MCF 10A (cell line): ENCODE measurements around the gene CTTNBP2. TPM values are rescaled to one million over a fixed set of nuclear protein-coding genes. Genes with fewer than 3 reads are reported as not detected.
A peak's percentile ranks its signal among the peaks of the same experiment; 100 is the strongest.

Source experiments
- BruUV-seq: library from RNA; stranded (reverse); fragments of 400-500 nt; replicated peaks from 2 replicates; lab custom pipeline; 2021; lab: Mats Ljungman, UMichigan
- CTCF ChIA-PET: fragments of 300-600 bp; sonication (Branson Sonifier 250); formaldehyde crosslinking; extraction: SDS; loops from one replicate; lab custom pipeline; 2021; ENCODE audit warnings: antibody characterized with exemption, inconsistent platforms; lab: Yijun Ruan, JAX
- POLR2A ChIA-PET: fragments of 300-600, 350-650 bp; sonication (Branson Sonifier 250); formaldehyde crosslinking; extraction: SDS; loops from one replicate; lab custom pipeline; 2020; ENCODE audit warnings: antibody characterized with exemption, inconsistent platforms; lab: Yijun Ruan, JAX
- DNase-seq: peaks from one replicate; pipeline ENCODE4 v3.0.0-alpha.2; 2018; ENCODE audit not compliant: unreplicated experiment
- H3K27ac Mint-ChIP-seq: one replicate; pipeline ENCODE4 v1.8.0; 2022; ENCODE audit warnings: mild to moderate bottlenecking, low read depth, mixed read lengths; ENCODE audit not compliant: unreplicated experiment
- H3K27me3 Mint-ChIP-seq: one replicate; pipeline ENCODE4 v1.8.0; 2022; ENCODE audit warnings: mixed read lengths; ENCODE audit not compliant: insufficient read depth, unreplicated experiment
- H3K36me3 Mint-ChIP-seq: one replicate; pipeline ENCODE4 v1.8.0; 2022; ENCODE audit warnings: mild to moderate bottlenecking, moderate library complexity, mixed read lengths; ENCODE audit not compliant: insufficient read depth, unreplicated experiment
- H3K4me1 Mint-ChIP-seq: one replicate; pipeline ENCODE4 v1.8.0; 2022; ENCODE audit warnings: mixed read lengths; ENCODE audit not compliant: insufficient read depth, unreplicated experiment
- H3K4me3 Mint-ChIP-seq: one replicate; pipeline ENCODE4 v1.8.0; 2022; ENCODE audit warnings: mild to moderate bottlenecking, moderate library complexity, mixed read lengths; ENCODE audit not compliant: unreplicated experiment
- H3K9me3 Mint-ChIP-seq: one replicate; pipeline ENCODE4 v1.8.0; 2022; ENCODE audit warnings: mixed read lengths; ENCODE audit not compliant: unreplicated experiment
- CTCF ChIP-seq: fragments of 200-600 bp; IDR thresholded peaks from one replicate; pipeline ENCODE4 v1.8.0; 2022; ENCODE audit warnings: antibody characterized with exemption, mild to moderate bottlenecking; ENCODE audit not compliant: unreplicated experiment
- intact Hi-C: fragments of 100-400 bp; cut with micrococcal nuclease; formaldehyde crosslinking; loops from 2 replicates; pipeline ENCODE4 v1.14.1; 2022
- total RNA-seq: library from RNA; stranded (reverse); gene quantifications from 2 replicates; pipeline ENCODE4 v1.2.3, GENCODE V29; 2022

Gene CTTNBP2
- total RNA-seq, 1 experiment from 2014 or later, result 0.98 TPM

- CTCF ChIA-PET, result interaction anchor here (1.1 kb wide), 2 partner anchors 13 to 99 kb away, joined by 3 to 4 read pairs; no protein-coding TSS in a partner anchor
Measured at GRCh38 chr7:117876761-117877160, 3.5 kb upstream of the CTTNBP2 start.

GRCh38 chr7:117875566-117875965, 2.3 kb upstream of the CTTNBP2 start:
- peaks cover 6% of the 10 kb centered on the region for H3K4me1 Mint-ChIP-seq
- no peaks in the 10 kb centered on the region for H3K36me3 Mint-ChIP-seq
- ChIA-PET POLR2A (interaction anchor here (0.9 kb wide), 1 partner anchor 203 kb away, joined by 3 read pairs; no protein-coding TSS in a partner anchor), CTCF (interaction anchor here (0.7 to 1.1 kb wide), 2 partner anchors 98 to 229 kb away, joined by 3 to 4 read pairs; no protein-coding TSS in a partner anchor)
- H3K27ac Mint-ChIP-seq, result no peak overlapping the region
- H3K27me3 Mint-ChIP-seq, result peaks cover 33% of the 10 kb centered on the region
- BruUV-seq, result no TSS peak
- DNase-seq, result no peak
- TF ChIP-seq CTCF, result no peak
- H3K4me3 Mint-ChIP-seq, result no peak overlapping the region
- intact Hi-C loops, result no loop called here
- H3K9me3 Mint-ChIP-seq, result no peaks in the 10 kb centered on the region

More at GRCh38 chr7:117876761-117877160, 3.5 kb upstream of the CTTNBP2 start:
- no peak overlapping the region for H3K27ac Mint-ChIP-seq
- peaks cover 24% of the 10 kb centered on the region for H3K27me3 Mint-ChIP-seq
- no TSS peak for BruUV-seq
- H3K36me3 Mint-ChIP-seq, result no peaks in the 10 kb centered on the region
- DNase-seq, result no peak
- POLR2A ChIA-PET, result interaction anchor here (0.6 kb wide), 1 partner anchor 252 kb away, joined by 4 read pairs; no protein-coding TSS in a partner anchor
- peaks cover 6% of the 10 kb centered on the region for H3K4me1 Mint-ChIP-seq
- TF ChIP-seq CTCF, result no peak
- intact Hi-C loops, result no loop called here
- H3K4me3 Mint-ChIP-seq, result no peak overlapping the region
- H3K9me3 Mint-ChIP-seq, result no peaks in the 10 kb centered on the region

GRCh38 chr7:117874191-117874700, 1.0 kb upstream of the CTTNBP2 start:
- intact Hi-C loops, result no loop called here

More at GRCh38 chr7:117874191-117874700, 1.0 kb upstream of the CTTNBP2 start:
- ChIA-PET POLR2A (interaction anchor here (1.1 to 1.4 kb wide), 2 partner anchors 12 to 205 kb away, joined by 3 to 4 read pairs; no protein-coding TSS in a partner anchor), CTCF (interaction anchor here (0.6 to 1.5 kb wide), 7 partner anchors 10 to 1840 kb away, joined by 3 read pairs; no protein-coding TSS in a partner anchor)
- peaks cover 6% of the 10 kb centered on the region for H3K4me1 Mint-ChIP-seq
- H3K27me3 Mint-ChIP-seq, result peaks cover 33% of the 10 kb centered on the region
- no peak overlapping the region for H3K27ac Mint-ChIP-seq
- peak overlapping the region; percentile 73 for H3K4me3 Mint-ChIP-seq
- no peaks in the 10 kb centered on the region for H3K9me3 Mint-ChIP-seq
- no peaks in the 10 kb centered on the region for H3K36me3 Mint-ChIP-seq
- no TSS peak for BruUV-seq
- no peak for DNase-seq
- TF ChIP-seq CTCF, result no peak
